Endothelial cell of umbilical vein (primary cell): Measurements from ENCODE around the gene IFI27L2. TPM values are rescaled to one million over a fixed set of nuclear protein-coding genes. Genes with fewer than 3 reads are reported as not detected.

Experiments used
- BruUV-seq: library from RNA; stranded (reverse); fragments of 400-500 nt; replicated peaks from 2 replicates; lab custom pipeline; 2021; lab: Mats Ljungman, UMichigan
- CTCF ChIA-PET: fragments of 300-600, 350-600 bp; sonication (Branson Sonifier 250); formaldehyde crosslinking; loops from one replicate; lab custom pipeline; 2021; ENCODE audit warnings: antibody characterized with exemption, inconsistent platforms; lab: Charles Lee
- POLR2A ChIA-PET: fragments of 300-600, 350-600 bp; sonication (Branson Sonifier 250); formaldehyde crosslinking; loops from one replicate; lab custom pipeline; 2021; ENCODE audit warnings: antibody characterized with exemption, inconsistent platforms; lab: Charles Lee
- DNase-seq: peaks from one replicate; pipeline ENCODE4 v3.0.0-alpha.2; 2011; ENCODE audit warnings: low read depth, low spot score
- FAIRE-seq: peaks from 2 replicates; lab custom pipeline; 2011; peaks lifted over from hg19 to GRCh38; lab: Jason Lieb, UNC
- H2AFZ ChIP-seq: 2 replicates; pipeline ENCODE4 v1.6.0; 2012; ENCODE audit warnings: low read depth, low read length, control low read depth, inconsistent platforms
- H3K27ac ChIP-seq: 2 replicates; pipeline ENCODE4 v1.5.1; 2011; ENCODE audit warnings: low read depth, mild to moderate bottlenecking, control low read depth, low read length, moderate library complexity; ENCODE audit not compliant: insufficient read depth
- H3K27me3 ChIP-seq, 2 experiments: 2 replicates each; pipeline versions ENCODE4 v1.6.0 to v1.6.1; 2011; ENCODE audit warnings: low read length in 2 of 2, mixed read lengths in 1 of 2; ENCODE audit not compliant: control insufficient read depth in 2 of 2, insufficient read depth in 2 of 2
- H3K36me3 ChIP-seq, 2 experiments: 2 replicates in 1 of 2; 3 replicates in 1 of 2; pipeline ENCODE4 v1.5.1; 2011; ENCODE audit warnings: low read length in 2 of 2, mild to moderate bottlenecking in 1 of 2, moderate library complexity in 1 of 2; ENCODE audit not compliant: control insufficient read depth in 2 of 2, insufficient read depth in 2 of 2; ENCODE audit errors: extremely low read depth in 1 of 2
- H3K4me1 ChIP-seq: 3 replicates; pipeline ENCODE4 v1.5.1; 2011; ENCODE audit warnings: mild to moderate bottlenecking, low read length; ENCODE audit not compliant: control insufficient read depth, insufficient read depth; ENCODE audit errors: extremely low read depth
- H3K4me2 ChIP-seq: 2 replicates; pipeline ENCODE4 v1.6.1; 2011; ENCODE audit warnings: low read length, control low read depth, mixed read lengths; ENCODE audit not compliant: insufficient read depth
- H3K4me3 ChIP-seq, 3 experiments: fragments of 200-600 bp in 1 of 3; sonication (generic), shearing (Covaris generic) in 1 of 3; replicated peaks in 1 of 3; 2 replicates each; pipeline ENCODE4 v1.5.1; 2011 to 2016; ENCODE audit warnings: control low read depth in 3 of 3, low read length in 3 of 3, mild to moderate bottlenecking in 2 of 3, inconsistent platforms in 1 of 3, low read depth in 1 of 3, moderate library complexity in 1 of 3; ENCODE audit not compliant: insufficient read depth in 1 of 3
- H3K79me2 ChIP-seq: 2 replicates; pipeline ENCODE4 v1.6.0; 2012; ENCODE audit warnings: low read length, inconsistent platforms; ENCODE audit not compliant: control insufficient read depth, insufficient read depth
- H3K9ac ChIP-seq: replicated peaks from 2 replicates; pipeline ENCODE3; 2011; ENCODE audit warnings: low read length, control low read depth; ENCODE audit not compliant: insufficient read depth; ENCODE audit errors: extremely low read depth
- H3K9me1 ChIP-seq: replicated peaks from 3 replicates; pipeline ENCODE4 v1.6.0; 2011; ENCODE audit warnings: mild to moderate bottlenecking, low read length; ENCODE audit not compliant: control insufficient read depth, insufficient read depth; ENCODE audit errors: extremely low read depth
- H3K9me3 ChIP-seq: replicated peaks from 2 replicates; pipeline ENCODE4 v1.5.1; 2012; ENCODE audit warnings: low read length, inconsistent platforms; ENCODE audit not compliant: control insufficient read depth, insufficient read depth
- H4K20me1 ChIP-seq: replicated peaks from 2 replicates; pipeline ENCODE3; 2011; ENCODE audit warnings: mild to moderate bottlenecking, low read length; ENCODE audit not compliant: control insufficient read depth, insufficient read depth; ENCODE audit errors: extremely low read depth
- CTCF ChIP-seq, 2 donors: IDR thresholded peaks; 1 replicate in 1 of 2; 2 replicates in 1 of 2; pipeline ENCODE4 v1.5.1; 2011; ENCODE audit warnings: low read length in 2 of 2, mild to moderate bottlenecking in 2 of 2, moderate library complexity in 2 of 2, control low read depth in 1 of 2, inconsistent platforms in 1 of 2, low read depth in 1 of 2; ENCODE audit not compliant: insufficient read depth in 1 of 2; ENCODE audit errors: extremely low read depth in 1 of 2
- EZH2 ChIP-seq: IDR thresholded peaks from 2 replicates; pipeline ENCODE4 v1.6.1; 2012; ENCODE audit warnings: borderline replicate concordance, low read depth, mild to moderate bottlenecking, moderate library complexity, low read length, inconsistent platforms; ENCODE audit not compliant: severe bottlenecking
- FOS ChIP-seq: IDR thresholded peaks from 2 replicates; pipeline ENCODE4 v1.6.1; 2011; ENCODE audit warnings: mild to moderate bottlenecking, low read length, moderate library complexity, borderline replicate concordance; ENCODE audit not compliant: insufficient read depth
- GATA2 ChIP-seq: IDR thresholded peaks from 2 replicates; pipeline ENCODE4 v1.7.0; 2011; ENCODE audit warnings: low read depth, mild to moderate bottlenecking, moderate library complexity, mixed read lengths, low read length; ENCODE audit not compliant: insufficient read length, insufficient read depth
- JUN ChIP-seq: IDR thresholded peaks from 2 replicates; pipeline ENCODE4 v1.6.1; 2011; ENCODE audit warnings: borderline replicate concordance, low read depth; ENCODE audit not compliant: insufficient read length, insufficient read depth
- MAX ChIP-seq: IDR thresholded peaks from 2 replicates; pipeline ENCODE4 v1.6.1; 2011; ENCODE audit not compliant: insufficient read depth, insufficient read length
- MYC ChIP-seq: IDR thresholded peaks from one replicate; pipeline ENCODE4 v1.6.1; 2011; ENCODE audit warnings: mild to moderate bottlenecking, low read depth, low read length
- POLR2A ChIP-seq: IDR thresholded peaks from 2 replicates; pipeline ENCODE4 v1.6.1; 2012; ENCODE audit warnings: low read depth, mild to moderate bottlenecking, control low read depth, low read length
- POLR2AphosphoS5 ChIP-seq: IDR thresholded peaks from 2 replicates; pipeline ENCODE4 v1.6.1; 2012; ENCODE audit warnings: low read depth, mild to moderate bottlenecking, control low read depth, low read length, moderate library complexity; ENCODE audit not compliant: insufficient read depth
- dilution Hi-C: fragments of 300-500 bp; cut with MboI; formaldehyde crosslinking; loops from one replicate; pipeline ENCODE4 v1.15.0; 2019; ENCODE audit warnings: low sequenced_read_pairs; ENCODE audit not compliant: extremely low pct_ligation_motif_present
- intact Hi-C: fragments of 100-400 bp; cut with micrococcal nuclease; formaldehyde crosslinking; loops from one replicate; pipeline ENCODE4 v1.10.0; 2022
- polyA plus RNA-seq, 4 experiments: library from polyadenylated mRNA; depleted of rRNA in 3 of 4; stranded (reverse) in 3 of 4; unstranded in 1 of 4; fragments of >200 nt; gene quantifications; 2 replicates each; pipeline versions ENCODE4 v1.2.1 to v1.2.3, GENCODE V29; 2011 to 2012; ENCODE audit warnings: missing spikeins in 1 of 4
- total RNA-seq: library from RNA; stranded (reverse); gene quantifications from 2 replicates; pipeline ENCODE4 v1.2.3, GENCODE V29; 2021

The IFI27L2 gene
- total and polyA plus RNA-seq, 2 donors (not counting 3 experiments of a cell fraction or from before 2014, with no cell fraction given), result 28.7 to 82.9 TPM

GRCh38 chr14:94116701-94117100 is 12.7 kb downstream of the IFI27L2 start:
- no peaks in the 10 kb centered on the region for H3K9me1 ChIP-seq
- no peaks in the 10 kb centered on the region for H3K27me3 ChIP-seq
- no peaks in the 10 kb centered on the region for H3K79me2 ChIP-seq
- TF ChIP-seq MYC (no peak), POLR2AphosphoS5 (no peak), FOS (no peak), GATA2 (no peak), JUN (no peak), EZH2 (no peak), CTCF (IDR thresholded peaks at IDR 0.05; ENCODE audit: extremely low read depth in 1 of 2, insufficient read depth in 1 of 2, low read depth in 1 of 2, low read length in 2 of 2) (no peak), POLR2A (no peak), MAX (no peak)
- H3K27ac ChIP-seq, result no peak overlapping the region
- peaks cover 14% of the 10 kb centered on the region for H3K4me1 ChIP-seq
- H4K20me1 ChIP-seq, result no peaks in the 10 kb centered on the region
- DNase-seq, result no peak
- intact Hi-C loops (loop anchor here (10.0 kb wide), 1 partner anchor 1062 kb away; no protein-coding TSS in a partner anchor), dilution Hi-C loops (no loop called here)
- H3K36me3 ChIP-seq, result no peaks in the 10 kb centered on the region
- H2AFZ ChIP-seq, result no peak overlapping the region
- ChIA-PET POLR2A (no interaction called here), CTCF (no interaction called here)
- H3K4me2 ChIP-seq, result no peak overlapping the region
- no peak overlapping the region for H3K9ac ChIP-seq
- no peaks in the 10 kb centered on the region for H3K9me3 ChIP-seq
- no TSS peak for BruUV-seq
- H3K4me3 ChIP-seq, result no peak overlapping the region
- no peak for FAIRE-seq
